NCI-H2196 (cell line): ENCODE data around the gene GOLGA6L7.
"Not testable (repeated sequence)": the region's sequence is repeated elsewhere in the genome, so short reads cannot be mapped to it uniquely, and the experiment has no call there.

Source experiments
- DNase-seq: peaks from one replicate; lab custom pipeline; 2025; ENCODE audit not compliant: unreplicated experiment; lab: John Stamatoyannopoulos, UW

The GOLGA6L7 gene

GRCh38 chr15:28885128-28885629 is 36.7 kb upstream of the GOLGA6L7 start:
- no peak for DNase-seq

- no peak for DNase-seq
Measured at GRCh38 chr15:28884151-28884940, 35.9 kb upstream of the GOLGA6L7 start.

- no peak for DNase-seq
Measured at GRCh38 chr15:28881600-28881999, 33.2 kb upstream of the GOLGA6L7 start.

DNA sequence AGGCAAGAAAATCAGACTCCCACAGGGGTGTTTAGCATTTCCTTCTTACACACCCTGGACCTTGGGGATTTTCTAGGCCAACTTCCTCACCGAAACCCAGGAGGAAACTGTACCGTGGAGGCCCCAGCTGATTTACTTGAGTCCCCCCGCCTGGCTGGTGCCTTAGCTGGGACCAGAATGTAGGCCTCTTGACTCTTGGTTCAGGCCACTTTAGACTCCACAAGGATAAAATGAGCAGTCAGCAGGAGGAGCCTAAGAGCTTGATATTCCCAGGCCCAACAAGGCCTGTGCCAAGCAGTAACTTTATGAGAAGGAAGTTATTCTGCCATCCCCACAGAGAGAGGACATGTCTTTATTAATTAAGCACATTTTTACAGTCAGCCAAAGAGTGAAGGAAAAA is 32.7 kb upstream of the GOLGA6L7 start:
- DNase-seq = no peak

GRCh38 chr15:28880680-28881079 is 32.2 kb upstream of the GOLGA6L7 start:
- no peak for DNase-seq

DNA sequence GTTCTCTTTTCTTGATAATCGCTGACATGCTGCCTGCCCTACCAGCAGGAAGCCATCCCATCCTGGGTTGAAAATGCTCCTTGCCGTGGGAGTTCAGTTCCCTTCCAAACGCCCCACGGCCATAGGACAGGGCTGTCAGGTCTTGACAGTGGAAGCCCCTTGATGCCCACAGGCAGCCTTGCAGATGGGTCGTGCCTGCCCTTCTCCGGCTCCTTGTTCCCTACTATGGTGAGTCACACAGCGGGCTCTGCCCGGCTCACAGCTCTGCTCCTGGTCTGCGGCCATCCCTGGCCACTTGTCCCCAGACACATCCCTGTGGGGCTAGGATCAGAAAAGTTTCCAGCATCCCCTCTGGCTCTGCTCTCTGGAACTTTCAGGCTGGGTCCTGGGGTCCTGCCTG is 31.1 kb upstream of the GOLGA6L7 start:
- DNase-seq = no peak

GRCh38 chr15:28878209-28878608 is 29.8 kb upstream of the GOLGA6L7 start:
- no peak for DNase-seq

DNA sequence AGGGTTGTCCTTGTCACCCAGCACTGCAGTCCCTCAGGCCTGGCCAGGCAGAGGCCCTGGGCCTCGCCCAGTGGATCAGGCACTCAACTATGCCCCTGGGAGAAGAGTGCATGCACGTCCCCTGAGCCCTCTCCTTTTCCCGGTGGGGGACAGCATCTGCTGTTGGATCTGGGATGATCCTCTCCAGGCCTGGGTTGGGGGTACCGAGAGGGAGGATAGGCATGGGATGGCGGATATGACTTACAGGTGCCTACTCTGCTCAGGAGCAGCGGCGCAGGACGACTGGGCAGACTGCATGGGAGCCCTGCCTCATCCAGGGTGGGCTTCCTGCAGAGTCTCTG is 28.4 kb upstream of the GOLGA6L7 start:
- no peak for DNase-seq

DNA sequence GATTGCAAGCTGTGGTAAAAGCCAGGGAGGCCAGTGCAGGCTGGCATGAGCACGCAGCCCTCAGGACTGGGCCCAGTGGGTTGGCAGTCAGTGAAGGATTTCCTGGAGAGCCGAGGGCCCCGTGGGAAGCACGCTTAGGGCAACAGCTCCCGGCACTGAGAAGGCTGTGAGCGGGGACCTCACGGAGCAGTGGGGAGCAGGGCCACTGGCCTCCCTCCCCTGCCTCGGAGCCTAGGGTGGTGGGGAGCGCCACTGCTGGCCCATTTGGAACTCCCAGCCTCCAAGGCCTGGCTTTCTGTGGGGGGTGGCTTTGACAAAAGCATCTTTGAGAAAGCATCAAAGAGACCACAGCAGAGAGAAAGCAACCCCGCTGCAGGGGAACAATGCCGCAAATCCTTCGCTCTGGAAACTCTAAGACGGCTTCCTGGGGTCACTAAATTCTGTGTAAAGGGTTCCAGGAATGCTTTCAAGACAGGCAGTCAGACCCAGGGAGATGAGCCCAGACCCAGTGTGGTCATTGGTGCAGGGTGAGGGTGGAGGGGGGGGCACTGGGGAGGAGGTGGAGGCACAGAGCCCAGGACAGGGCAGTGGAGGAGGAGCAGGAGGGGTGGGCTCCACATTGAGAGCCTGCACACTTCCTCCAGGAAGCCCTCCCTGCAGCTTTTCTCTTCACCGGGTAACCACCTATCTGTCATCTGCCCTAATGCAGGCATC is 27.8 kb upstream of the GOLGA6L7 start:
- no peak for DNase-seq

DNA sequence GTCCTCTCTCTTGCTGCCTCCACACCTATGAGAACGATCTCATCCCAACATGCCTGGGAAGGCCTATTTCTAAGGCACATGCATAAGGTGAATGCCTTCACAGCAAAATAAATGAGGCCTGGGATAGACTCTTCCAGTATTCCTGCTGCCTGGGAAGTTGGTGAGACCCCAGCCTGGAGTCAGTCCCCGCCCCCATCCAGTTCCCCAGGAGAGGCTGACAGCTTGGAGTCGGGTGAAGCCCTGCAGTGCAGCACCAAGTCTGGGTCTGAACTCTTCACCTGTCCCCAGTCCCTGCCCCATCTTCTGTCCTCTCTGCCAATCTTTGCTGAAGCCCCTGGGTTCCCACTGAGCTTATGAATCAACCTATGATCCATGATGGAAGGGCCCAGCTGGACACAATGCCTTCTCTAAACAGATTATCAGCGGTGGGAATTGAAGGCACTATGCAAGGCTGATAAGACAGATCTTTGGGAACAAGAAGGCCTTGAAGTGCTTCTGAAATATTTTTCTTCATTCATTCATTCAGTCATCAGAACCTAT is 27.1 kb upstream of the GOLGA6L7 start:
- DNase-seq = no peak

GRCh38 chr15:28873585-28874190 is 25.2 kb upstream of the GOLGA6L7 start:
- DNase-seq = no peak

GRCh38 chr15:28873006-28873405 is 24.6 kb upstream of the GOLGA6L7 start:
- DNase-seq = no peak

GRCh38 chr15:28871168-28871567 is 22.7 kb upstream of the GOLGA6L7 start:
- no peak for DNase-seq

DNA sequence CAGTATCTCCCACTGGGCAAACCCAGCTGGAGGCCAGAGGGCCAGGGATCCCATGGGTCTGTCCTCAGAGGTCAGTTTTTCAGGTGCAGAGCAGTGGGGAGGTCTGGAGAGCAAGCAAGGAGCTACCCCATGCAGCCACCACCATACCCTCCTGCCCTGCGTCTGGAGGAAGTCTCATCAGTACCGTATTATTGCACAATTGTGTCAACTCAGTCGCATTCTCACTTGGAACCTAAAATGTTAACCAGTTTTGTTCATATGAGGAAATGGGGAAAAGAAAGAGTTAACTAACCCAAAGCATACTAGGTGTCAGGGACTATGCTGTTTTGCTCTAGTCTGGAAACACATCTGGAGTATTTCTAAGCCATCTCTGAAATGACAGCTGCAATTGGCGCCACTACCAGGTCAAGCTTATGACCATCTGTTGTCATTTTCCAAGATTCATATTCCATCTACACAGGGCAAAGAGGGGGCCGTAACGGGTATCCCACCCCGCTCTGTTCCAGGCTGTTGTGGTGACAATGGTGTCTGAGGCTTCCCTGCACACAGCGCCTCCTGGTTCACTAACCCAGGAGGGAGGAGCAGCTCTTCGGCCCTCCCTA is 20.4 kb upstream of the GOLGA6L7 start:
- no peak for DNase-seq

DNA sequence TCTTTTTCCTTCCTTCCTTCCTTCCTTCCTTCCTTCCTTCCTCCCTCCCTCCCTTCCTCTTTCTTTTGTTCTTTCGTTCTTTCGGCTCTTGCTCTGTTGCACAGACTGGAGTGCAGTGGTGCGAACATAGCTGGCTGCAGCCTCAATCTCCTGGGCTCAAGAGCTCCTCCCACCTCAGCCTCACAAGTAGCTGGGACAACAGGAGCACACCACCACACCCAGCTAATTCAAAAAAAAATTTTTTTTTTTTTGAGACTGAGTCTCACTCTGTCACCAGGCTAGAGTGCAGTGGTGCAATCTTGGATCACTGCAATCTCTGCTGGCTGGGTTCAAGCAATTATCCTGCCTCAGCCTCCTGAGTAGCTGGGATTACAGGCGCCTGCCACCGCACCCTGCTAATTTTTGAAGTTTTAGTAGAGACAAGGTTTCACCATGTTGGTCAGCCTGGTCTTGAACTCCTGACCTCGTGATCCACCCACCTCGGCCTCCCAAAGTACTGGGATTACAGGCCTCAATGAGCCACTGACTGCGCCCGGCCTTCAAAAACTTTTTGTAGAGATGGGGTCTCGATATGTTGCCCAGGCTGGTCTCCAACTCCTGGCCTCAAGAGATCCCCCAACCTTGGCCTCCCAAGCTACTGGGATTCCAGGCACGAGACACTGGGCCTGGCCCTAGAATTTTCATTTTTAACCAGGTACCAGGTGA is 13.3 kb upstream of the GOLGA6L7 start:
- not testable (repeated sequence) for DNase-seq

- DNase-seq = no peak
Measured at GRCh38 chr15:28861031-28861534, 12.6 kb upstream of the GOLGA6L7 start.

- not testable (repeated sequence) for DNase-seq
Measured at GRCh38 chr15:28854578-28854977, 6.1 kb upstream of the GOLGA6L7 start.

GRCh38 chr15:28853654-28854053 is 5.2 kb upstream of the GOLGA6L7 start:
- DNase-seq = not testable (repeated sequence)

- DNase-seq = not testable (repeated sequence)
Measured at GRCh38 chr15:28849766-28850165, 1.3 kb upstream of the GOLGA6L7 start.

DNA sequence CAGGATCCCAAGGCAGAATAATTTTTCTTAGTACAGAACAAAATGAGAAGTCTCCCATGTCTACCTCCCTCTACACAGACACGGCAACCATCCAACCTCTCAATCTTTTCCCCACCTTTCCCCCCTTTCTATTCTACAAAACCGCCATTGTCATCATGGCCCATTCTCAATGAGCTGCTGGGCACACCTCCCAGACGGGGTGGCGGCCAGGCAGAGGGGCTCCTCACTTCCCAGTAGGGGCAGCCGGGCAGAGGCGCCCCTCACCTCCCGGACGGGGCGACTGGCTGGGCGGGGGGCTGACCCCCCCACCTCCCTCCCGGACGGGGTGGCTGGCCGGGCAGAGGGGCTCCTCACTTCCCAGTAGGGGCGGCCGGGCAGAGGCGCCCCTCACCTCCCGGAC is 827 bp upstream of the GOLGA6L7 start:
- DNase-seq = not testable (repeated sequence)
